T47D (cell line): Measurements from ENCODE around the gene C1GALT1C1L.
"Not testable (repeated sequence)": the region's sequence is repeated elsewhere in the genome, so short reads cannot be mapped to it uniquely, and the experiment has no call there.

Experiments used
- DNase-seq, 2 experiments: peaks; one replicate each; pipeline versions ENCODE4 v3.0.0 to v3.0.0-alpha.2; 2011 to 2012; ENCODE audit warnings: low read depth in 1 of 2, low spot score in 1 of 2
- JUND ChIP-seq: IDR thresholded peaks from 2 replicates; pipeline ENCODE4 v1.6.1; 2012; ENCODE audit warnings: low read depth
- in situ Hi-C: cut with HindIII; loops from 2 replicates; pipeline ENCODE4 v1.10.0; 2016; ENCODE audit warnings: low sequenced_read_pairs, low pct_unique_long_range_greater_than_20kb

C1GALT1C1L gene

GRCh38 chr2:43701111-43701510, 24.9 kb upstream of the C1GALT1C1L start:
- in situ Hi-C loops: no loop called here
- DNase-seq: no peak
- TF ChIP-seq JUND: no peak

GRCh38 chr2:43699761-43700160, 23.5 kb upstream of the C1GALT1C1L start:
- TF ChIP-seq JUND: no peak
- in situ Hi-C loops: no loop called here
- DNase-seq: no peak

GRCh38 chr2:43698140-43698539, 21.9 kb upstream of the C1GALT1C1L start:
- in situ Hi-C loops, DNase-seq: not testable (repeated sequence)

GRCh38 chr2:43692428-43692994, 16.3 kb upstream of the C1GALT1C1L start:
- DNase-seq: no peak
- no peak for TF ChIP-seq JUND
- in situ Hi-C loops: no loop called here

- peak in 1 of 2 experiments; percentile 9 for DNase-seq
- no peak for TF ChIP-seq JUND
Observed at GRCh38 chr2:43689999-43690398, 13.8 kb upstream of the C1GALT1C1L start.

GRCh38 chr2:43685357-43685756, 9.1 kb upstream of the C1GALT1C1L start:
- DNase-seq: no peak
- in situ Hi-C loops: no loop called here
- no peak for TF ChIP-seq JUND

More at GRCh38 chr2:43689999-43690398, 13.8 kb upstream of the C1GALT1C1L start:
- in situ Hi-C loops: no loop called here

GRCh38 chr2:43677783-43678182, 1.6 kb upstream of the C1GALT1C1L start:
- DNase-seq, in situ Hi-C loops: not testable (repeated sequence)

GRCh38 chr2:43675646-43676321, 445 bp downstream of the C1GALT1C1L start:
- DNase-seq: no peak
- no peak for TF ChIP-seq JUND
- in situ Hi-C loops: no loop called here

- in situ Hi-C loops: no loop called here
- no peak for DNase-seq
- TF ChIP-seq JUND: no peak
Observed at GRCh38 chr2:43657241-43657640, 19.0 kb downstream of the C1GALT1C1L start.

GRCh38 chr2:43653506-43653905, 22.7 kb downstream of the C1GALT1C1L start:
- no peak for TF ChIP-seq JUND
- DNase-seq: no peak
- in situ Hi-C loops: no loop called here

GRCh38 chr2:43648994-43649701, 27.1 kb downstream of the C1GALT1C1L start:
- TF ChIP-seq JUND: no peak
- in situ Hi-C loops: no loop called here
- no peak for DNase-seq

- in situ Hi-C loops: no loop called here
- DNase-seq: no peak
- no peak for TF ChIP-seq JUND
Observed at GRCh38 chr2:43643680-43644079, 32.5 kb downstream of the C1GALT1C1L start.

- in situ Hi-C loops: no loop called here
- no peak for TF ChIP-seq JUND
- DNase-seq: no peak
Observed at GRCh38 chr2:43642363-43642762, 33.9 kb downstream of the C1GALT1C1L start.
